ENCODE results near the gene YEATS2. TPM values are rescaled to one million over a fixed set of nuclear protein-coding genes. Genes with fewer than 3 reads are reported as not detected.

The YEATS2 gene
- total RNA-seq, 2 donors from 2014 or later: 9.2 to 12.6 TPM

DNA sequence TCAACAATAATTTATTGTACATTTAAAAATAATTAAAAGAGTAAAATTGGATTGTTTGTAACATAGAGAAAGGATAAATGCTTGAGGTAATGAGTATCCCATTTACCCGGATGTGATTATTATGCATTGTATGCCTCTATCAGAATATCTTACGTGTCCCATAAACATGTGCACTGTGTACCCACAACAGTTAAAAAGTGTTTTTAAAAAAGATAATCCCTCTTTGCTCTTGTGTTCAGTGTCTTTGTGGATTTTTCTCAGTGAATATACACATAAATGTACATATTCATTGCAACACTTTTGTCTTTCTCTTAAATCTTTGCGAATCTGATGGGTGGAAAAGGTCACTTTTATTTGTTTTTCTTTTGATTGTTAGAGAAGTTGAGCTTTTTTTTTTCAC, 20.4 kb downstream of the YEATS2 start:
- Histone ChIP-seq H3K36me3 (peaks cover 42% of the 10 kb centered on the region), H3K9me3 (no peaks in the 10 kb centered on the region), H3K27me3 (no peaks in the 10 kb centered on the region), H3K4me3 (no peak overlapping the region), H3K27ac (no peak overlapping the region), H3K4me1 (no peaks in the 10 kb centered on the region)
- TF ChIP-seq, protein P1, sequence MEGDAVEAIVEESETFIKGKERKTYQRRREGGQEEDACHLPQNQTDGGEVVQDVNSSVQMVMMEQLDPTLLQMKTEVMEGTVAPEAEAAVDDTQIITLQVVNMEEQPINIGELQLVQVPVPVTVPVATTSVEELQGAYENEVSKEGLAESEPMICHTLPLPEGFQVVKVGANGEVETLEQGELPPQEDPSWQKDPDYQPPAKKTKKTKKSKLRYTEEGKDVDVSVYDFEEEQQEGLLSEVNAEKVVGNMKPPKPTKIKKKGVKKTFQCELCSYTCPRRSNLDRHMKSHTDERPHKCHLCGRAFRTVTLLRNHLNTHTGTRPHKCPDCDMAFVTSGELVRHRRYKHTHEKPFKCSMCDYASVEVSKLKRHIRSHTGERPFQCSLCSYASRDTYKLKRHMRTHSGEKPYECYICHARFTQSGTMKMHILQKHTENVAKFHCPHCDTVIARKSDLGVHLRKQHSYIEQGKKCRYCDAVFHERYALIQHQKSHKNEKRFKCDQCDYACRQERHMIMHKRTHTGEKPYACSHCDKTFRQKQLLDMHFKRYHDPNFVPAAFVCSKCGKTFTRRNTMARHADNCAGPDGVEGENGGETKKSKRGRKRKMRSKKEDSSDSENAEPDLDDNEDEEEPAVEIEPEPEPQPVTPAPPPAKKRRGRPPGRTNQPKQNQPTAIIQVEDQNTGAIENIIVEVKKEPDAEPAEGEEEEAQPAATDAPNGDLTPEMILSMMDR (IDR thresholded peaks at IDR 0.05): no peak
- no peak for DNase-seq (ENCODE audit: low spot score)

- TF ChIP-seq, protein P1 (IDR thresholded peaks at IDR 0.05): no peak
- Histone ChIP-seq H3K27me3 (no peaks in the 10 kb centered on the region), H3K36me3 (peaks cover 57% of the 10 kb centered on the region), H3K9me3 (no peaks in the 10 kb centered on the region), H3K27ac (no peak overlapping the region), H3K4me1 (no peaks in the 10 kb centered on the region), H3K4me3 (no peak overlapping the region)
- no peak for DNase-seq (ENCODE audit: low spot score)
Measured at GRCh38 chr3:183725387-183725786, 27.8 kb downstream of the YEATS2 start.

- no peak overlapping the region for H3K27ac ChIP-seq
- no peak for DNase-seq (ENCODE audit: low spot score)
- H3K4me3 ChIP-seq: no peak overlapping the region
- peaks cover 58% of the 10 kb centered on the region for H3K36me3 ChIP-seq
- H3K27me3 ChIP-seq: no peaks in the 10 kb centered on the region
- H3K9me3 ChIP-seq: no peaks in the 10 kb centered on the region
- no peaks in the 10 kb centered on the region for H3K4me1 ChIP-seq
- TF ChIP-seq, protein P1 (IDR thresholded peaks at IDR 0.05): no peak
Measured at GRCh38 chr3:183728204-183728603, 30.6 kb downstream of the YEATS2 start.

DNA sequence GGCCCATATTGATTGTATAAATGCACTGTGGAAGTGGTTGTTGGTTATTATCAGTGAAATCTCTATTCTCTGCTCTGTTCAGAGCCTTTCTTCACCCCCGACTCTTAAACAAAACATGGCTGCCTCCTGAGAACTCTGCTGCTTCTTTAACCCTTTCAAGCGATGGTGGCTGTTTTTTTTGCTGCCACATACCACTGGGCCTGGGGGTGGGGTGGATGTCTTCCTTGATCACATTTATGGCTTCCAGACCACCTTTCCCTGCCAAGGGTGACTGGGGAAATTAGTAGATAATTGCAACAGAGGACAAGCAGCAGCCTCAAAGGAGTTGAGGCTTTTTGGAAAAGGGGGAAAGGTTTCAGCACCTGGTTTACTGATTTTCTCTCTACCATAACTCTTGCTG, 32.8 kb downstream of the YEATS2 start:
- H3K9me3 ChIP-seq: no peaks in the 10 kb centered on the region
- H3K4me3 ChIP-seq: no peak overlapping the region
- H3K27me3 ChIP-seq: no peaks in the 10 kb centered on the region
- H3K27ac ChIP-seq: no peak overlapping the region
- no peaks in the 10 kb centered on the region for H3K4me1 ChIP-seq
- no peak for DNase-seq (ENCODE audit: low spot score)
- H3K36me3 ChIP-seq: peaks cover 48% of the 10 kb centered on the region
- TF ChIP-seq, protein P1 (IDR thresholded peaks at IDR 0.05): no peak

DNA sequence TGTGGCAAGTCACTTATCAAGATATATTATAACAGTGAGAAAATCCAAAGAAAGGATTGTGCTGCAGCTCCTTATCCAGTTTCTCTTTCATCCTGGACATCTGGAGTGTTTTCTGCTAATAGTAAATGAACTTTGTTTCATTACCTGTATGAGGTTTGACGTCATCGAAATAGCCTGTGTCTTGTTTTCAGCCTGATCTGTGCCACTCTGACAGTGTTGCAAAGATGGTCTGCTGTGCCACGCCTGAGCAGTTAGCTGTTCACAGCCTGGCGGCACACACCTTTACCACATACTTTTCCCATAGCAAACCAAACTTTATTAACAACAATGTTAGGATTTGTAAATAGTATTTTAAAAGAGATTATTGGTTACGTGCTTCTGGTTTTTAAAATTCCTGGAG, 34.0 kb downstream of the YEATS2 start:
- TF ChIP-seq, protein P1 (IDR thresholded peaks at IDR 0.05): no peak
- Histone ChIP-seq H3K9me3 (no peaks in the 10 kb centered on the region), H3K4me3 (no peak overlapping the region), H3K36me3 (peaks cover 44% of the 10 kb centered on the region), H3K27me3 (no peaks in the 10 kb centered on the region), H3K4me1 (no peaks in the 10 kb centered on the region), H3K27ac (no peak overlapping the region)
- no peak for DNase-seq (ENCODE audit: low spot score)

DNA sequence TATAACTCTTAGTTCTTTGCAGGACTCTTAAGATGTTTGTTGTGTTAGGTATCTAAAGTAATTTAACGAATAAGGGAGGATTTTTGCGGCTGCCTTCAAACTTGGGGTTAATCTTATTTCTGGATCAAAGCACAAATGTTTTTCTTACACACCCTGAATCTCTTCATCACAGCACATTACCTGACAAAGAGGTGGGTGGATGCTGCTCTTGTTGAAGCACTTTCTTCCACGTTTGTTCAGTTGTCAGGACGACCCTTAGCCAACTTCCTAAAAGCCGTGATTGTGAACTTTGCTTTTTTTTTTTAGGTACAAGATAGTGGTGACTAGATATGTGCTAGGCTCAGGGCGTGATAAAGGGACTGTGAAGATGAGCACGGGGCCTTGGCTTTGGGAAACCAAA, 36.0 kb downstream of the YEATS2 start:
- DNase-seq (ENCODE audit: low spot score): no peak
- Histone ChIP-seq H3K36me3 (peaks cover 42% of the 10 kb centered on the region), H3K4me3 (no peak overlapping the region), H3K27ac (no peak overlapping the region), H3K27me3 (no peaks in the 10 kb centered on the region), H3K9me3 (no peaks in the 10 kb centered on the region), H3K4me1 (no peaks in the 10 kb centered on the region)
- TF ChIP-seq, protein P1 (IDR thresholded peaks at IDR 0.05): no peak

Data from right atrium auricular region (tissue), 2 donors.